HEK293 (cell line): ENCODE data around the gene SH3D19.

Experiments
- CTCF ChIA-PET: fragments of 350-600 bp; formaldehyde crosslinking; extraction: SDS; loops from one replicate; lab custom pipeline; 2021; ENCODE audit warnings: antibody characterized with exemption; lab: Yijun Ruan, JAX
- POLR2A ChIA-PET: fragments of 300-600 bp; formaldehyde crosslinking; extraction: SDS; loops from one replicate; lab custom pipeline; 2020; ENCODE audit warnings: antibody characterized with exemption, inconsistent platforms; lab: Yijun Ruan, JAX
- H3K27ac ChIP-seq: fragments of 200-500 bp; sonication (Bioruptor generic); 2 replicates; pipeline ENCODE4 v1.5.1; 2014; ENCODE audit warnings: low read depth, low read length, control low read depth, inconsistent platforms; ENCODE audit errors: extremely low read depth
- H3K36me3 ChIP-seq, 2 experiments: fragments of 200-500 bp in 1 of 2; sonication (Bioruptor generic) in 1 of 2; 1 replicate in 1 of 2; 2 replicates in 1 of 2; pipeline ENCODE4 v1.5.1; 2014 to 2017; ENCODE audit warnings: inconsistent platforms in 2 of 2, low read length in 2 of 2; ENCODE audit not compliant: control insufficient read depth in 2 of 2, insufficient read depth in 1 of 2
- H3K4me1 ChIP-seq: fragments of 200-500 bp; sonication (Bioruptor generic); 2 replicates; pipeline ENCODE4 v1.5.1; 2014; ENCODE audit warnings: mild to moderate bottlenecking, low read length, inconsistent platforms; ENCODE audit not compliant: control insufficient read depth, insufficient read depth
- H3K4me3 ChIP-seq: 2 replicates; pipeline ENCODE4 v1.5.1; 2011; ENCODE audit warnings: low read depth, mild to moderate bottlenecking, control low read depth, low read length, moderate library complexity
- H3K9me3 ChIP-seq: fragments of 200-500 bp; sonication (Bioruptor generic); 2 replicates; pipeline ENCODE4 v1.5.1; 2014; ENCODE audit warnings: low read depth, low read length, inconsistent platforms; ENCODE audit not compliant: control insufficient read depth, insufficient read depth
- BCL11A ChIP-seq: fragments of 450-650 bp; formaldehyde crosslinking; IDR thresholded peaks from 2 replicates; pipeline ENCODE4 v1.5.1; 2016; ENCODE audit warnings: low read depth, missing biosample characterization, missing genetic modification characterization
- MYNN ChIP-seq: fragments of 450-650 bp; formaldehyde crosslinking; IDR thresholded peaks from 2 replicates; pipeline ENCODE4 v1.5.1; 2016; ENCODE audit warnings: missing biosample characterization, missing genetic modification characterization, borderline replicate concordance
- PRDM1 ChIP-seq: fragments of 450-650 bp; formaldehyde crosslinking; IDR thresholded peaks from 2 replicates; pipeline ENCODE4; 2016; ENCODE audit warnings: missing biosample characterization, missing genetic modification characterization
- ZBTB17 ChIP-seq: fragments of 450-650 bp; formaldehyde crosslinking; IDR thresholded peaks from 2 replicates; pipeline ENCODE4 v1.5.1; 2016; ENCODE audit warnings: missing biosample characterization, missing genetic modification characterization
- ZBTB20 ChIP-seq: fragments of 450-650 bp; formaldehyde crosslinking; IDR thresholded peaks from 2 replicates; pipeline ENCODE4 v1.5.1; 2016; ENCODE audit warnings: missing biosample characterization, missing genetic modification characterization
- ZFP3 ChIP-seq: fragments of 450-650 bp; formaldehyde crosslinking; IDR thresholded peaks from 2 replicates; pipeline ENCODE4 v1.5.1; 2016; ENCODE audit warnings: low read depth, missing biosample characterization, missing genetic modification characterization
- ZNF133 ChIP-seq: fragments of 450-650 bp; formaldehyde crosslinking; IDR thresholded peaks from 2 replicates; pipeline ENCODE4 v1.5.1; 2016; ENCODE audit warnings: missing biosample characterization, missing genetic modification characterization
- ZNF140 ChIP-seq: fragments of 450-650 bp; formaldehyde crosslinking; IDR thresholded peaks from 2 replicates; pipeline ENCODE4 v1.5.1; 2016; ENCODE audit warnings: missing biosample characterization, missing genetic modification characterization
- ZNF394 ChIP-seq: fragments of 450-650 bp; formaldehyde crosslinking; IDR thresholded peaks from 2 replicates; pipeline ENCODE4 v1.5.1; 2016; ENCODE audit warnings: missing biosample characterization, missing genetic modification characterization, mild to moderate bottlenecking, moderate library complexity, borderline replicate concordance
- ZNF530 ChIP-seq: fragments of 450-650 bp; formaldehyde crosslinking; IDR thresholded peaks from 2 replicates; pipeline ENCODE4 v1.5.1; 2016; ENCODE audit warnings: low read depth, missing biosample characterization, missing genetic modification characterization
- ZNF560 ChIP-seq: fragments of 450-650 bp; formaldehyde crosslinking; IDR thresholded peaks from 2 replicates; pipeline ENCODE4 v1.5.1; 2017; ENCODE audit warnings: missing biosample characterization, missing genetic modification characterization, borderline replicate concordance
- ZNF658 ChIP-seq: fragments of 450-650 bp; formaldehyde crosslinking; IDR thresholded peaks from 2 replicates; pipeline ENCODE4; 2016; ENCODE audit warnings: missing biosample characterization, missing genetic modification characterization
- ZNF660 ChIP-seq: fragments of 450-650 bp; IDR thresholded peaks from 2 replicates; pipeline ENCODE4 v1.5.1; 2018; ENCODE audit warnings: missing biosample characterization, mild to moderate bottlenecking, missing genetic modification characterization
- ZSCAN30 ChIP-seq: fragments of 450-650 bp; IDR thresholded peaks from 2 replicates; pipeline ENCODE4 v1.5.1; 2018; ENCODE audit warnings: missing biosample characterization, mild to moderate bottlenecking, missing genetic modification characterization, moderate library complexity
- ZXDB ChIP-seq: fragments of 450-650 bp; formaldehyde crosslinking; IDR thresholded peaks from 2 replicates; pipeline ENCODE4 v1.5.1; 2016; ENCODE audit warnings: missing biosample characterization, missing genetic modification characterization
- TF ChIP-seq, protein P1 (sequence below): fragments of 450-650 bp; formaldehyde crosslinking; IDR thresholded peaks from 2 replicates; pipeline ENCODE4 v1.5.0; 2017; ENCODE audit warnings: missing biosample characterization, missing genetic modification characterization, borderline replicate concordance
- TF ChIP-seq, protein P2 (sequence below): fragments of 450-650 bp; formaldehyde crosslinking; IDR thresholded peaks from 2 replicates; pipeline ENCODE4 v1.5.1; 2016; ENCODE audit warnings: missing biosample characterization, missing genetic modification characterization, borderline replicate concordance
- TF ChIP-seq, protein P3 (sequence below): fragments of 450-650 bp; formaldehyde crosslinking; IDR thresholded peaks from 2 replicates; pipeline ENCODE4 v1.5.1; 2016; ENCODE audit warnings: missing biosample characterization, missing genetic modification characterization
- TF ChIP-seq, protein P4 (sequence below): fragments of 450-650 bp; formaldehyde crosslinking; IDR thresholded peaks from 2 replicates; pipeline ENCODE4 v1.5.1; 2016; ENCODE audit warnings: missing biosample characterization, missing genetic modification characterization

Gene SH3D19

DNA sequence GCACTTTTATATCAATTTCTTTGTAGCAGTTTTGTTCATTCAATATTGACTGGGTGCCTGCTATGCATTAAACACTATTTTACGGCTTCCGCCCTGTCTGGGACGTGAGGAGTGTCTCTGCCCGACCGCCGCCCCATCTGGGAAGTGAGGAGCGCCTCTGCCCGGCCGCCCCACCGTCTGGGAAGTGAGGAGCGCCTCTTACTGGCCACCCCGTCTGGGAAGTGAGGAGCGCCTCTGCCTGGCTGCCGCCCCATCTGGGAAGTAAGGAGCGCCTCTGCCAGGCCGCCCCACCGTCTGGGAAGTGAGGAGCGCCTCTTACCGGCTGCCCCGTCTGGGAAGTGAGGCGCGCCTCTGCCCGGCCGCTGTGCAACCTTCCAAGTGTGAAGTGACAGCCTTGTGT, 157.8 kb downstream of the SH3D19 start:
- Histone ChIP-seq H3K4me1 (peaks cover 3% of the 10 kb centered on the region; the same call in 1 of the 2 replicates), H3K9me3 (no peaks in the 10 kb centered on the region), H3K27ac (no peak overlapping the region), H3K4me3 (no peak overlapping the region), H3K36me3 (peaks cover 0 to 2% of the 10 kb centered on the region in 2 experiments; a peak in 2 of 3 replicates)
- ChIA-PET POLR2A (no interaction called here), CTCF (no interaction called here)
- TF ChIP-seq ZNF394 (tag by site-specific recombination) = no peak
- no peak for TF ChIP-seq ZNF133
- no peak for TF ChIP-seq ZBTB20 (tag by site-specific recombination)
- TF ChIP-seq, protein P1, sequence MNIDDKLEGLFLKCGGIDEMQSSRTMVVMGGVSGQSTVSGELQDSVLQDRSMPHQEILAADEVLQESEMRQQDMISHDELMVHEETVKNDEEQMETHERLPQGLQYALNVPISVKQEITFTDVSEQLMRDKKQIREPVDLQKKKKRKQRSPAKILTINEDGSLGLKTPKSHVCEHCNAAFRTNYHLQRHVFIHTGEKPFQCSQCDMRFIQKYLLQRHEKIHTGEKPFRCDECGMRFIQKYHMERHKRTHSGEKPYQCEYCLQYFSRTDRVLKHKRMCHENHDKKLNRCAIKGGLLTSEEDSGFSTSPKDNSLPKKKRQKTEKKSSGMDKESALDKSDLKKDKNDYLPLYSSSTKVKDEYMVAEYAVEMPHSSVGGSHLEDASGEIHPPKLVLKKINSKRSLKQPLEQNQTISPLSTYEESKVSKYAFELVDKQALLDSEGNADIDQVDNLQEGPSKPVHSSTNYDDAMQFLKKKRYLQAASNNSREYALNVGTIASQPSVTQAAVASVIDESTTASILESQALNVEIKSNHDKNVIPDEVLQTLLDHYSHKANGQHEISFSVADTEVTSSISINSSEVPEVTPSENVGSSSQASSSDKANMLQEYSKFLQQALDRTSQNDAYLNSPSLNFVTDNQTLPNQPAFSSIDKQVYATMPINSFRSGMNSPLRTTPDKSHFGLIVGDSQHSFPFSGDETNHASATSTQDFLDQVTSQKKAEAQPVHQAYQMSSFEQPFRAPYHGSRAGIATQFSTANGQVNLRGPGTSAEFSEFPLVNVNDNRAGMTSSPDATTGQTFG (tag by site-specific recombination) = no peak
- TF ChIP-seq ZXDB (tag by site-specific recombination) = no peak
- no peak for TF ChIP-seq ZNF658 (tag by site-specific recombination)
- TF ChIP-seq ZFP3 (tag by site-specific recombination) = no peak
- no peak for TF ChIP-seq ZNF560 (tag by site-specific recombination)
- TF ChIP-seq ZSCAN30 (tag by site-specific recombination) = no peak

DNA sequence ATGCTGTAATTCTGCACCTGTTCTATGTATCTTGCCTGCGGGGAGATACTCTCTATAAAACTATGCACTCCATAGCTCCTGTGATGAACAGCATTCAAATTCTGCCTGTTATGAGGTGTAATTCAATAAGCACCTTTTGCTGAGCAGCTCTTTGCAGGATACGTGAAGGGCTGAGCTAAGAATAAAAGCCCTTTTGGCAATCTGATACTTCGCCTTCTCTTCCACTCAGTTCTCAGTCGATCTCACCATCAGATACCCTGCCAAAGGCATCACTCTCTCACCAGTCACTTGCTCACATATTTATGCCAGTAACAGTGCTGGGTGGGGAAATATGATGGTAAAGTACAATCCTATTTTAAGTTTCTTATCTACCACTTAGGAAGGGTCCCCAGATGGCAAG, 158.8 kb downstream of the SH3D19 start:
- TF ChIP-seq BCL11A (tag by site-specific recombination) (no peak), PRDM1 (tag by site-specific recombination) (0 out of 2 replicates have a peak, but pooled peaks have one; percentile 22), ZNF660 (tag by site-specific recombination) (no peak), ZNF530 (tag by site-specific recombination) (no peak), ZBTB17 (peak; percentile 30; the same call in 1 of the 2 replicates), MYNN (tag by site-specific recombination) (peak; percentile 85), ZNF140 (tag by site-specific recombination) (no peak)
- TF ChIP-seq, protein P2, sequence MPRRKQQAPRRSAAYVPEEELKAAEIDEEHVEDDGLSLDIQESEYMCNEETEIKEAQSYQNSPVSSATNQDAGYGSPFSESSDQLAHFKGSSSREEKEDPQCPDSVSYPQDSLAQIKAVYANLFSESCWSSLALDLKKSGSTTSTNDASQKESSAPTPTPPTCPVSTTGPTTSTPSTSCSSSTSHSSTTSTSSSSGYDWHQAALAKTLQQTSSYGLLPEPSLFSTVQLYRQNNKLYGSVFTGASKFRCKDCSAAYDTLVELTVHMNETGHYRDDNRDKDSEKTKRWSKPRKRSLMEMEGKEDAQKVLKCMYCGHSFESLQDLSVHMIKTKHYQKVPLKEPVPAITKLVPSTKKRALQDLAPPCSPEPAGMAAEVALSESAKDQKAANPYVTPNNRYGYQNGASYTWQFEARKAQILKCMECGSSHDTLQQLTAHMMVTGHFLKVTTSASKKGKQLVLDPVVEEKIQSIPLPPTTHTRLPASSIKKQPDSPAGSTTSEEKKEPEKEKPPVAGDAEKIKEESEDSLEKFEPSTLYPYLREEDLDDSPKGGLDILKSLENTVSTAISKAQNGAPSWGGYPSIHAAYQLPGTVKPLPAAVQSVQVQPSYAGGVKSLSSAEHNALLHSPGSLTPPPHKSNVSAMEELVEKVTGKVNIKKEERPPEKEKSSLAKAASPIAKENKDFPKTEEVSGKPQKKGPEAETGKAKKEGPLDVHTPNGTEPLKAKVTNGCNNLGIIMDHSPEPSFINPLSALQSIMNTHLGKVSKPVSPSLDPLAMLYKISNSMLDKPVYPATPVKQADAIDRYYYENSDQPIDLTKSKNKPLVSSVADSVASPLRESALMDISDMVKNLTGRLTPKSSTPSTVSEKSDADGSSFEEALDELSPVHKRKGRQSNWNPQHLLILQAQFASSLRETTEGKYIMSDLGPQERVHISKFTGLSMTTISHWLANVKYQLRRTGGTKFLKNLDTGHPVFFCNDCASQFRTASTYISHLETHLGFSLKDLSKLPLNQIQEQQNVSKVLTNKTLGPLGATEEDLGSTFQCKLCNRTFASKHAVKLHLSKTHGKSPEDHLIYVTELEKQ (tag by site-specific recombination) = no peak
- TF ChIP-seq, protein P3, sequence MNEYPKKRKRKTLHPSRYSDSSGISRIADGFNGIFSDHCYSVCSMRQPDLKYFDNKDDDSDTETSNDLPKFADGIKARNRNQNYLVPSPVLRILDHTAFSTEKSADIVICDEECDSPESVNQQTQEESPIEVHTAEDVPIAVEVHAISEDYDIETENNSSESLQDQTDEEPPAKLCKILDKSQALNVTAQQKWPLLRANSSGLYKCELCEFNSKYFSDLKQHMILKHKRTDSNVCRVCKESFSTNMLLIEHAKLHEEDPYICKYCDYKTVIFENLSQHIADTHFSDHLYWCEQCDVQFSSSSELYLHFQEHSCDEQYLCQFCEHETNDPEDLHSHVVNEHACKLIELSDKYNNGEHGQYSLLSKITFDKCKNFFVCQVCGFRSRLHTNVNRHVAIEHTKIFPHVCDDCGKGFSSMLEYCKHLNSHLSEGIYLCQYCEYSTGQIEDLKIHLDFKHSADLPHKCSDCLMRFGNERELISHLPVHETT (tag by site-specific recombination) = no peak
- TF ChIP-seq, protein P4, sequence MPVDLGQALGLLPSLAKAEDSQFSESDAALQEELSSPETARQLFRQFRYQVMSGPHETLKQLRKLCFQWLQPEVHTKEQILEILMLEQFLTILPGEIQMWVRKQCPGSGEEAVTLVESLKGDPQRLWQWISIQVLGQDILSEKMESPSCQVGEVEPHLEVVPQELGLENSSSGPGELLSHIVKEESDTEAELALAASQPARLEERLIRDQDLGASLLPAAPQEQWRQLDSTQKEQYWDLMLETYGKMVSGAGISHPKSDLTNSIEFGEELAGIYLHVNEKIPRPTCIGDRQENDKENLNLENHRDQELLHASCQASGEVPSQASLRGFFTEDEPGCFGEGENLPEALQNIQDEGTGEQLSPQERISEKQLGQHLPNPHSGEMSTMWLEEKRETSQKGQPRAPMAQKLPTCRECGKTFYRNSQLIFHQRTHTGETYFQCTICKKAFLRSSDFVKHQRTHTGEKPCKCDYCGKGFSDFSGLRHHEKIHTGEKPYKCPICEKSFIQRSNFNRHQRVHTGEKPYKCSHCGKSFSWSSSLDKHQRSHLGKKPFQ (tag by site-specific recombination) = no peak
- H3K4me3 ChIP-seq = no peak overlapping the region
- H3K4me1 ChIP-seq = peaks cover 3% of the 10 kb centered on the region; the same call in 1 of the 2 replicates
- no peaks in the 10 kb centered on the region; a peak in 1 of 3 replicates for H3K36me3 ChIP-seq
- no peaks in the 10 kb centered on the region for H3K9me3 ChIP-seq
- ChIA-PET CTCF (interaction anchor here (0.6 kb wide), 1 partner anchor 14 kb away, joined by 3 read pairs; no protein-coding TSS in a partner anchor), POLR2A (no interaction called here)
- H3K27ac ChIP-seq = no peak overlapping the region
